HepG2 (cell line): ENCODE results near the gene SLC5A6. TPM values are rescaled to one million over a fixed set of nuclear protein-coding genes. Genes with fewer than 3 reads are reported as not detected.

Source experiments
- BHLHE40 ChIP-seq: IDR thresholded peaks from 2 replicates; pipeline ENCODE4 v1.6.1; 2011; ENCODE audit warnings: low read length, improper control_type of control experiment
- HNRNPK ChIP-seq: fragments of 200-400 bp; formaldehyde crosslinking; IDR thresholded peaks from 2 replicates; pipeline ENCODE4 v1.6.1; 2018; ENCODE audit warnings: low read length, low read depth, moderate library complexity, mild to moderate bottlenecking; ENCODE audit not compliant: poor library complexity, severe bottlenecking
- JUNB ChIP-seq: sonication (generic); formaldehyde crosslinking; IDR thresholded peaks from 2 replicates; pipeline ENCODE4 v1.8.0; 2022; ENCODE audit warnings: missing genetic modification reagents, mild to moderate bottlenecking, borderline replicate concordance
- LCORL ChIP-seq, 2 experiments: fragments of 450-650 bp in 1 of 2; sonication (generic) in 1 of 2; formaldehyde crosslinking in 1 of 2; IDR thresholded peaks; 2 replicates each; pipeline versions ENCODE4 v1.5.0 to v1.6.1; 2017 to 2020; ENCODE audit warnings: antibody characterized with exemption in 1 of 2, missing genetic modification reagents in 1 of 2
- MAF1 ChIP-seq: sonication (generic); formaldehyde crosslinking; IDR thresholded peaks from 2 replicates; pipeline ENCODE4 v1.5.0; 2020; ENCODE audit warnings: missing genetic modification reagents, borderline replicate concordance
- NFKBIZ ChIP-seq: IDR thresholded peaks from 2 replicates; pipeline ENCODE4 v1.6.1; 2018; ENCODE audit warnings: missing genetic modification reagents, missing compliant biosample characterization
- PBX2 ChIP-seq: IDR thresholded peaks from 2 replicates; pipeline ENCODE4 v1.6.1; 2016; ENCODE audit warnings: control low read depth
- SP1 ChIP-seq, 2 experiments: fragments of 450-650 bp in 1 of 2; sonication (generic) in 1 of 2; formaldehyde crosslinking in 1 of 2; IDR thresholded peaks; 2 replicates each; pipeline versions ENCODE4 v1.4.0 to v1.6.1; 2016 to 2020; ENCODE audit warnings: missing genetic modification reagents in 1 of 2
- ZFP90 ChIP-seq: sonication (generic); formaldehyde crosslinking; IDR thresholded peaks from 2 replicates; pipeline ENCODE4 v1.8.0; 2022; ENCODE audit warnings: missing genetic modification reagents, mild to moderate bottlenecking, inconsistent platforms, borderline replicate concordance
- ZMAT3 ChIP-seq: sonication (generic); formaldehyde crosslinking; conservative IDR thresholded peaks from 2 replicates; pipeline ENCODE4 v1.7.0; 2021; ENCODE audit warnings: missing genetic modification reagents
- ZNF138 ChIP-seq: sonication (generic); formaldehyde crosslinking; IDR thresholded peaks from 2 replicates; pipeline ENCODE4 v1.5.0; 2020; ENCODE audit warnings: mild to moderate bottlenecking, low read depth, missing genetic modification reagents
- ZNF263 ChIP-seq: sonication (generic); formaldehyde crosslinking; IDR thresholded peaks from 2 replicates; pipeline ENCODE4 v1.4.0; 2020; ENCODE audit warnings: missing genetic modification reagents
- ZNF326 ChIP-seq: sonication (generic); formaldehyde crosslinking; IDR thresholded peaks from 2 replicates; pipeline ENCODE4 v1.4.0; 2020; ENCODE audit warnings: missing genetic modification reagents, borderline replicate concordance
- ZNF589 ChIP-seq: sonication (generic); formaldehyde crosslinking; conservative IDR thresholded peaks from 2 replicates; pipeline ENCODE4 v1.8.0; 2022; ENCODE audit warnings: mild to moderate bottlenecking, moderate library complexity, missing genetic modification reagents
- ZNF839 ChIP-seq: sonication (generic); formaldehyde crosslinking; IDR thresholded peaks from 2 replicates; pipeline ENCODE4 v1.4.0; 2020; ENCODE audit warnings: missing genetic modification reagents, mild to moderate bottlenecking, borderline replicate concordance
- polyA plus RNA-seq, 8 experiments: library from polyadenylated mRNA; depleted of rRNA in 3 of 8; stranded (reverse) in 7 of 8; unstranded in 1 of 8; fragments of >200 nt; fragmentation: Illumina TruSeq in 4 of 8; extraction: Trizol in 4 of 8; gene quantifications; 2 replicates each; pipeline versions ENCODE4 v1.2.1 to v1.2.3, GENCODE V29; 2011 to 2016; ENCODE audit warnings: low read depth in 4 of 8, missing spikeins in 1 of 8, mixed read lengths in 1 of 8; ENCODE audit not compliant: insufficient read depth in 1 of 8
- total RNA-seq, 5 experiments: library from RNA; depleted of rRNA; stranded (reverse); fragments of >200 nt; fragmentation: Illumina TruSeq; extraction: Trizol; gene quantifications; 2 replicates each; pipeline ENCODE4 v1.2.3, GENCODE V29; 2016; ENCODE audit warnings: low read depth in 1 of 5
- TF ChIP-seq, protein P1 (sequence below): sonication (generic); formaldehyde crosslinking; IDR thresholded peaks from 2 replicates; pipeline ENCODE4 v1.8.1; 2023; ENCODE audit warnings: missing genetic modification reagents, mild to moderate bottlenecking, borderline replicate concordance
- TF ChIP-seq, protein P2 (sequence below): IDR thresholded peaks from 2 replicates; pipeline ENCODE4 v1.6.1; 2016; ENCODE audit warnings: missing compliant biosample characterization, missing genetic modification reagents, borderline replicate concordance
- TF ChIP-seq, protein P3 (sequence below): sonication (generic); formaldehyde crosslinking; IDR thresholded peaks from 2 replicates; pipeline ENCODE4 v1.4.0; 2020; ENCODE audit warnings: missing genetic modification reagents, mild to moderate bottlenecking, borderline replicate concordance
- TF ChIP-seq, protein P4 (sequence below): sonication (generic); formaldehyde crosslinking; IDR thresholded peaks from 2 replicates; pipeline ENCODE4 v1.4.0; 2020; ENCODE audit warnings: missing genetic modification reagents, borderline replicate concordance

SLC5A6 gene
- total and polyA plus RNA-seq, 2 of the 13 experiments (the other 11 are each of a cell fraction or from before 2014, with no cell fraction given): 135 to 417 TPM

DNA sequence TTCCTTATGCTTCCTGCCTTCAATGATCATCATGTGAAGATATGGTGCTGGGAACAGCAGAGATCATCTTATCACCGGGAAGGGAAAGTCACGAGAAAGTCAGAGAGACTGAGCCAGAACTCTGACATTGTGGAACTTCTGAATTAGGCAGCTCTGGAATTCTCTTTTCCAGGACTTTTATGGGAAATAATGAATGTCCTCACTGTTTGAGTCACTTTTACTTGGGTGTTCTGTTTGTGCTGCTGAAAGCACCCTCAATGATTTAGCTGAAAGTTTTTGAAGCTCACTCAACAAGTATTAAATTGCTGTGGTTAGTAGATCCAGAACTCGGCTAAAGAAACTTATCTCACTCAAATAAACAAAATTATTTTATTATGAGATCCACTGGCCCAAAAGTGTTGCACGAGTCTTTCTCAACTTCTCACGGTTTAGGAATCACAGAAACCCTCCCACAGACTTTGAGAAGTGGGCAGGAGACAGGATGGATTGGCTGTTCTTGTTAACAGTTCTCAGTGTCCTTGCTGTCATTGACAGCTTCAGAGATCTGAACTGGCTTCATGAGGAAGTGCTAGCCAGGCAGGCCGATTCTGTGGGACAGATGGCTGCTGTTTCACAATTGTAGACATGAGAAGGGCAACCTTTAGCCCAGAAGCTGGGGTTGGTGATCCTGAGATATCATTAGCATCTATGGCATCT lies 26.6 kb downstream of the SLC5A6 start (continued):
- TF ChIP-seq HNRNPK (no peak), ZNF138 (no peak), ZNF589 (CRISPR knock-in tag) (no peak), ZFP90 (no peak), NFKBIZ (CRISPR knock-in tag) (no peak), SP1 (IDR thresholded peaks at IDR 0.05) (no peak), SP1 (CRISPR knock-in tag; IDR thresholded peaks at IDR 0.05) (no peak), ZNF326 (no peak), BHLHE40 (no peak), ZNF839 (no peak), PBX2 (CRISPR knock-in tag) (no peak), LCORL (IDR thresholded peaks at IDR 0.05) (no peak), LCORL (CRISPR knock-in tag; IDR thresholded peaks at IDR 0.05) (0 out of 2 replicates have a peak, but pooled peaks have one; percentile 27), JUNB (CRISPR knock-in tag) (no peak), ZMAT3 (CRISPR knock-in tag) (no peak), MAF1 (CRISPR knock-in tag) (no peak), ZNF263 (CRISPR knock-in tag) (no peak)
- TF ChIP-seq, protein P1, sequence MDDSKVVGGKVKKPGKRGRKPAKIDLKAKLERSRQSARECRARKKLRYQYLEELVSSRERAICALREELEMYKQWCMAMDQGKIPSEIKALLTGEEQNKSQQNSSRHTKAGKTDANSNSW (CRISPR knock-in tag): no peak
- TF ChIP-seq, protein P2, sequence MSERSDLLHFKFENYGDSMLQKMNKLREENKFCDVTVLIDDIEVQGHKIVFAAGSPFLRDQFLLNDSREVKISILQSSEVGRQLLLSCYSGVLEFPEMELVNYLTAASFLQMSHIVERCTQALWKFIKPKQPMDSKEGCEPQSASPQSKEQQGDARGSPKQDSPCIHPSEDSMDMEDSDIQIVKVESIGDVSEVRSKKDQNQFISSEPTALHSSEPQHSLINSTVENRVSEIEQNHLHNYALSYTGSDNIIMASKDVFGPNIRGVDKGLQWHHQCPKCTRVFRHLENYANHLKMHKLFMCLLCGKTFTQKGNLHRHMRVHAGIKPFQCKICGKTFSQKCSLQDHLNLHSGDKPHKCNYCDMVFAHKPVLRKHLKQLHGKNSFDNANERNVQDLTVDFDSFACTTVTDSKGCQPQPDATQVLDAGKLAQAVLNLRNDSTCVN: no peak
- TF ChIP-seq, protein P3, sequence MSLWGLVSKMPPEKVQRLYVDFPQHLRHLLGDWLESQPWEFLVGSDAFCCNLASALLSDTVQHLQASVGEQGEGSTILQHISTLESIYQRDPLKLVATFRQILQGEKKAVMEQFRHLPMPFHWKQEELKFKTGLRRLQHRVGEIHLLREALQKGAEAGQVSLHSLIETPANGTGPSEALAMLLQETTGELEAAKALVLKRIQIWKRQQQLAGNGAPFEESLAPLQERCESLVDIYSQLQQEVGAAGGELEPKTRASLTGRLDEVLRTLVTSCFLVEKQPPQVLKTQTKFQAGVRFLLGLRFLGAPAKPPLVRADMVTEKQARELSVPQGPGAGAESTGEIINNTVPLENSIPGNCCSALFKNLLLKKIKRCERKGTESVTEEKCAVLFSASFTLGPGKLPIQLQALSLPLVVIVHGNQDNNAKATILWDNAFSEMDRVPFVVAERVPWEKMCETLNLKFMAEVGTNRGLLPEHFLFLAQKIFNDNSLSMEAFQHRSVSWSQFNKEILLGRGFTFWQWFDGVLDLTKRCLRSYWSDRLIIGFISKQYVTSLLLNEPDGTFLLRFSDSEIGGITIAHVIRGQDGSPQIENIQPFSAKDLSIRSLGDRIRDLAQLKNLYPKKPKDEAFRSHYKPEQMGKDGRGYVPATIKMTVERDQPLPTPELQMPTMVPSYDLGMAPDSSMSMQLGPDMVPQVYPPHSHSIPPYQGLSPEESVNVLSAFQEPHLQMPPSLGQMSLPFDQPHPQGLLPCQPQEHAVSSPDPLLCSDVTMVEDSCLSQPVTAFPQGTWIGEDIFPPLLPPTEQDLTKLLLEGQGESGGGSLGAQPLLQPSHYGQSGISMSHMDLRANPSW (CRISPR knock-in tag): no peak
- TF ChIP-seq, protein P4, sequence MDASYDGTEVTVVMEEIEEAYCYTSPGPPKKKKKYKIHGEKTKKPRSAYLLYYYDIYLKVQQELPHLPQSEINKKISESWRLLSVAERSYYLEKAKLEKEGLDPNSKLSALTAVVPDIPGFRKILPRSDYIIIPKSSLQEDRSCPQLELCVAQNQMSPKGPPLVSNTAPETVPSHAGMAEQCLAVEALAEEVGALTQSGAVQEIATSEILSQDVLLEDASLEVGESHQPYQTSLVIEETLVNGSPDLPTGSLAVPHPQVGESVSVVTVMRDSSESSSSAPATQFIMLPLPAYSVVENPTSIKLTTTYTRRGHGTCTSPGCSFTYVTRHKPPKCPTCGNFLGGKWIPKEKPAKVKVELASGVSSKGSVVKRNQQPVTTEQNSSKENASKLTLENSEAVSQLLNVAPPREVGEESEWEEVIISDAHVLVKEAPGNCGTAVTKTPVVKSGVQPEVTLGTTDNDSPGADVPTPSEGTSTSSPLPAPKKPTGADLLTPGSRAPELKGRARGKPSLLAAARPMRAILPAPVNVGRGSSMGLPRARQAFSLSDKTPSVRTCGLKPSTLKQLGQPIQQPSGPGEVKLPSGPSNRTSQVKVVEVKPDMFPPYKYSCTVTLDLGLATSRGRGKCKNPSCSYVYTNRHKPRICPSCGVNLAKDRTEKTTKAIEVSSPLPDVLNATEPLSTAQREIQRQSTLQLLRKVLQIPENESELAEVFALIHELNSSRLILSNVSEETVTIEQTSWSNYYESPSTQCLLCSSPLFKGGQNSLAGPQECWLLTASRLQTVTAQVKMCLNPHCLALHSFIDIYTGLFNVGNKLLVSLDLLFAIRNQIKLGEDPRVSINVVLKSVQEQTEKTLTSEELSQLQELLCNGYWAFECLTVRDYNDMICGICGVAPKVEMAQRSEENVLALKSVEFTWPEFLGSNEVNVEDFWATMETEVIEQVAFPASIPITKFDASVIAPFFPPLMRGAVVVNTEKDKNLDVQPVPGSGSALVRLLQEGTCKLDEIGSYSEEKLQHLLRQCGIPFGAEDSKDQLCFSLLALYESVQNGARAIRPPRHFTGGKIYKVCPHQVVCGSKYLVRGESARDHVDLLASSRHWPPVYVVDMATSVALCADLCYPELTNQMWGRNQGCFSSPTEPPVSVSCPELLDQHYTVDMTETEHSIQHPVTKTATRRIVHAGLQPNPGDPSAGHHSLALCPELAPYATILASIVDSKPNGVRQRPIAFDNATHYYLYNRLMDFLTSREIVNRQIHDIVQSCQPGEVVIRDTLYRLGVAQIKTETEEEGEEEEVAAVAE: no peak
